Stimulated activated effector memory CD8-positive, alpha-beta T cell treated with anti-CD3 and anti-CD28 coated beads, Interleukin-12 subunit alpha, Interleukin-12 subunit beta, amount 100 ng/mL, for 72 hours (primary cell): ENCODE results near the gene PSME1.

Experiments
- ATAC-seq: fragments of 150-1000 bp; cut with Tn5 transposase; 2 replicates; pipeline ENCODE4 v1.10.0; 2021
- DNase-seq, 2 donors: peaks; one replicate each; pipeline ENCODE4 v3.0.0; 2021 to 2022; ENCODE audit warnings: low spot score in 2 of 2
- H3K27ac Mint-ChIP-seq: one replicate; pipeline ENCODE4 v1.8.0; 2022; ENCODE audit warnings: mild to moderate bottlenecking, mixed read lengths
- H3K36me3 Mint-ChIP-seq: one replicate; pipeline ENCODE4 v1.8.0; 2022; ENCODE audit warnings: mild to moderate bottlenecking, mixed read lengths
- H3K4me1 Mint-ChIP-seq: one replicate; pipeline ENCODE4 v1.8.0; 2022; ENCODE audit warnings: mixed read lengths
- H3K4me3 Mint-ChIP-seq: one replicate; pipeline ENCODE4 v1.8.0; 2022; ENCODE audit warnings: mild to moderate bottlenecking, mixed read lengths
- H3K9me3 Mint-ChIP-seq: one replicate; pipeline ENCODE4 v1.8.0; 2022; ENCODE audit warnings: mixed read lengths

The PSME1 gene

DNA sequence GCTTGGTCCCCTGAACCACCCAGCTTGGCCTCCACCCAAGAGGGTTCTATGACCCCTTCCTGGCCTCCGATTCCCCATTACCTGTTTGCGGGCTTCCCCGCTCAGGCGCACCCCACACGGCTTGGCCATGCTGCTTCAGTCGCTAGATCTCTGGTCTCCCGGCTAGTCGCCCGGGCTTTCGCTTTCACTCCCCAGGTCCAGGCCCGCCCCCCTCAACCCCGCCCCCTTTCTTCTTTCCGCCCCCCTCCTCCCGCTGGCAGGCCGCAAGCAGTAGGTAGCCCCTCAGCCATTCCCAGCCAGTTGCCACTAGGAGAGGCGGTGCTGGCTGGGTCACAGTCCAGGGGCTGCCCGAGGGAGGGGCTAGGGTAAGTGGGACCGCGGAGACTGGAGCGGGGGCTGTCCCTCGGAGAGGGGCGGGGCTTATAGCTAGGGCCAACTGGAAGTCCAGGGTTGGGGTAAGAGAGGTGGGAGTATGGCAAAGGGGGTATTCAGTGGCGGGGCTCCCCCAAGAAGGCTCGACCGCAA lies 10.5 kb downstream of the PSME1 start, which contains the start of gene PSME2:
Gene PSME2 (minus strand): TSS at position 158 of the 525 bp plus-strand sequence. CDS start 29 bp downstream, at position 129.
- no peaks in the 10 kb centered on the region for H3K9me3 Mint-ChIP-seq
- H3K4me1 Mint-ChIP-seq: peaks cover 76% of the 10 kb centered on the region
- H3K36me3 Mint-ChIP-seq: peaks cover 82% of the 10 kb centered on the region
- DNase-seq (peak; percentile 79 to 97), ATAC-seq (peak; percentile 75)
- H3K27ac Mint-ChIP-seq: peak within 1 kb of the TSS; percentile 94
- peak within 1 kb of the TSS; percentile 98 for H3K4me3 Mint-ChIP-seq

DNA sequence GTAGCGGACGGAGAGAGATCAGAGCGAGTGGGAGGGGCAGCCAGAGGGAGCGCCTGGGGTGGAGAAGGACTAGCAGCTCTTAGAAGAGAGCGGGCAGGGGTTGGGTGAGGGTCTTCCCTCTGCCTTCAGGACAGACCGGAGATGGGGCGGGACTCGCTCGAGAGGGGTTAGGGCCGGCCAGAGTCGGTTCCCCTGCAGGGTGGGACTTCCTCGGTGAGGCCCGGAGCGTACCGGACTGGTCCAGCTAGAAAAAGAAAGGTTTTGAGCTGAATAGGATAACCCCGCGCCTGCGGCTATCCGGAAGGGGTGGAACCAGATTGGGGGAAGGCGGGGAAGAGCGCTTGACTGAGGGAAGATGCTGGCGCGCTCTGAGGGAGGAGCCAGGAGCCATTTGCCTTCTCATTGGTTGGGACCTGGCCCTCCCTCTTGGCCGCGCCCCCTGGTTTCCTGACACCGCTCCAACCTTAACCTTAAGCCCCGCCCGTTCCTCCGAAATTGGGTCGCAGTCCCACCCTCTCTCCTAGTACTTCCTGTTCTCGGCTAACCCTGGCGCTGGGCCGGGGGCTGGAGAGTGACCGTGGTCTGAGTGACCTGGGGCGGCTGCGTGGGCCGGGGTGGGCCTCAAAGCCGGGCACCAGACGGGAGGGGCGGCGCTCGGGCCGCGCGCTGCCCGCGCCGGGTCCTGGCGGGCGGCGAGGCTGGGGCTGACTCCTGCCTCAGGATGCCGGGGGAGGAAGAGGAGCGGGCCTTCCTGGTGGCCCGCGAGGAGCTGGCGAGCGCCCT lies 11.2 kb downstream of the PSME1 start, which contains the start of gene RNF31:
Gene RNF31 (plus strand): TSS at position 521 of the 783 bp plus-strand sequence. CDS start 201 bp downstream, at position 722.
- peak; percentile 92 for ATAC-seq
- H3K27ac Mint-ChIP-seq: peak within 1 kb of the TSS; percentile 94
- peak within 1 kb of the TSS; percentile 98 for H3K4me3 Mint-ChIP-seq
- DNase-seq: peak; percentile 79 to 97
- peaks cover 82% of the 10 kb centered on the region for H3K36me3 Mint-ChIP-seq
- no peaks in the 10 kb centered on the region for H3K9me3 Mint-ChIP-seq
- H3K4me1 Mint-ChIP-seq: peaks cover 70% of the 10 kb centered on the region

DNA sequence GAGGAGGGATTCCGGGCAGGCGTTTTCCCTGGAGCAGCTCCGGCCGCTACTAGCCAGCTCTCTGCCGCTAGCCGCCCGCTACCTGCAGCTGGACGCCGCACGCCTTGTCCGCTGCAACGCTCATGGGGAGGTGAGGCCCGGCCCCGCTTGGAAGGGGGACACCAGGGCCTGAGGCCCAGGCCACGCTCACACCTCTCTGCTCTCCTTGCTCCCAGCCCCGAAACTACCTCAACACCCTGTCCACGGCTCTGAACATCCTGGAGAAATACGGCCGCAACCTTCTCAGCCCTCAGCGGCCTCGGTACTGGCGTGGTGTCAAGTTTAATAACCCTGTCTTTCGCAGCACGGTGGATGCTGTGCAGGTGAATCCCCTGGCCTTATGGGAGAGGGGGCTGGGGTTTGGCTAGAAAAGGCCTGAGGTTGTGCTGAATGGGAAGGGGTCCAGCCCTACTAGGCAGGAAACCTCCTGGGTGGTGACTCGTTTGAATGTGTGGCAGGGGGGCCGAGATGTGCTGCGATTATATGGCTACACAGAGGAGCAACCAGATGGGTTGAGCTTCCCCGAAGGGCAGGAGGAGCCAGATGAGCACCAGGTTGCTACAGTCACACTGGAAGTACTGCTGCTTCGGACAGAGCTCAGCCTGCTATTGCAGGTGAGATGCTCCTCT lies 11.9 kb downstream of the PSME1 start:
- no peak for DNase-seq
- no peak for ATAC-seq
- Mint-ChIP-seq H3K36me3 (peaks cover 82% of the 10 kb centered on the region), H3K4me1 (peaks cover 65% of the 10 kb centered on the region), H3K9me3 (no peaks in the 10 kb centered on the region), H3K4me3 (peak overlapping the region; percentile 98), H3K27ac (peak overlapping the region; percentile 94)

DNA sequence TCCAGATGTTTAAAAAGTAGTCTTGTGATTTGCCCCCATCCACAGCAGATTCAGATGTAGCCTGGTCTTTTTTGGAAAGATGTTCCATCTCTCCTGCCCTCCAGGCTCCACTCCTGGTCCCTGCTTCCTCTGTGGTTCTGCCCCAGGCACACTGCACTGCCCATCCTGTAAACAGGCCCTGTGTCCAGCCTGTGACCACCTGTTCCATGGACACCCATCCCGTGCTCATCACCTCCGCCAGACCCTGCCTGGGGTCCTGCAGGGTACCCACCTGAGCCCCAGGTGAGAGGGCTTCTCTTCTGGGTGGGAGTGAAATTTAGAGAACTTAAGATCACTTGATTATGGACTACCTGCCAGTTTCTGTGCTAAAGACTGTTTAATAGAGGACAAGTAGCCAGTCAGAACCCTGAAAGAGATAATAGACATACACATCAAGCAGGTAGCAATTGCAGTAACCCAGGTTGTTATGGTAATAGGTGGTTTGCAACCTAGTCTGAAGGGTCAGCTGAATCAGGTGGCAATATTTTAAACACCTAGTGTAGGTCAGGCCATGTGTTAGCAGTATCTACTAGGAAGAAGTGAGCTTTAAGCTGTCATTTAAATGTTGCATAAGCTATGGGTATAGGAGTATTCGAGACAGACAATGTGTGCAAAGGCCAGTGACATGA lies 13.4 kb downstream of the PSME1 start:
- Mint-ChIP-seq H3K9me3 (no peaks in the 10 kb centered on the region), H3K27ac (no peak overlapping the region), H3K4me1 (peaks cover 52% of the 10 kb centered on the region), H3K36me3 (peaks cover 82% of the 10 kb centered on the region), H3K4me3 (peak overlapping the region; percentile 98)
- no peak for ATAC-seq
- DNase-seq: no peak

DNA sequence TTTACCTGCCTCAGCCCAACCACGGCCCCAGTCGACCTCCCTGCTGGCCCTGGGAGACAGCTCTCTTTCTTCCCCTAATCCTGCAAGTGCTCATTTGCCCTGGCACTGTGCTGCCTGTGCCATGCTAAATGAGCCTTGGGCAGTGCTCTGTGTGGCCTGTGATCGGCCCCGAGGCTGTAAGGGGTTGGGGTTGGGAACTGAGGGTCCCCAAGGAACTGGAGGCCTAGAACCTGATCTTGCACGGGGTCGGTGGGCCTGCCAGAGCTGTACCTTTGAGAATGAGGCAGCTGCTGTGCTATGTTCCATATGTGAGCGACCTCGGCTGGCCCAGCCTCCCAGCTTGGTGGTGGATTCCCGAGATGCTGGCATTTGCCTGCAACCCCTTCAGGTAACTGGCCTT lies 14.1 kb downstream of the PSME1 start:
- H3K9me3 Mint-ChIP-seq: no peaks in the 10 kb centered on the region
- H3K36me3 Mint-ChIP-seq: peaks cover 82% of the 10 kb centered on the region
- ATAC-seq (no peak), DNase-seq (no peak)
- peaks cover 46% of the 10 kb centered on the region for H3K4me1 Mint-ChIP-seq
- no peak overlapping the region for H3K4me3 Mint-ChIP-seq
- peak overlapping the region; percentile 65 for H3K27ac Mint-ChIP-seq

DNA sequence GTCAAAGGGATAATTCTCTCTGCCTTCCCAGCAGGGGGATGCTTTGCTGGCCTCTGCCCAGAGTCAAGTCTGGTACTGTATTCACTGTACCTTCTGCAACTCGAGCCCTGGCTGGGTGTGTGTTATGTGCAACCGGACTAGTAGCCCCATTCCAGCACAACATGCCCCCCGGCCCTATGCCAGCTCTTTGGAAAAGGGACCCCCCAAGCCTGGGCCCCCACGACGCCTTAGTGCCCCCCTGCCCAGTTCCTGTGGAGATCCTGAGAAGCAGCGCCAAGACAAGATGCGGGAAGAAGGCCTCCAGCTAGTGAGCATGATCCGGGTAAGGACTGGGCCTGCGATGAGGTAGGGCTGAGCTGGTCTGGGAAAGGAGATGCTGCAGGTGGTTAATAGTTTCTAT lies 14.6 kb downstream of the PSME1 start:
- peaks cover 41% of the 10 kb centered on the region for H3K4me1 Mint-ChIP-seq
- DNase-seq: no peak
- ATAC-seq: no peak
- peaks cover 82% of the 10 kb centered on the region for H3K36me3 Mint-ChIP-seq
- H3K9me3 Mint-ChIP-seq: no peaks in the 10 kb centered on the region
- no peak overlapping the region for H3K4me3 Mint-ChIP-seq
- peak overlapping the region; percentile 65 for H3K27ac Mint-ChIP-seq

DNA sequence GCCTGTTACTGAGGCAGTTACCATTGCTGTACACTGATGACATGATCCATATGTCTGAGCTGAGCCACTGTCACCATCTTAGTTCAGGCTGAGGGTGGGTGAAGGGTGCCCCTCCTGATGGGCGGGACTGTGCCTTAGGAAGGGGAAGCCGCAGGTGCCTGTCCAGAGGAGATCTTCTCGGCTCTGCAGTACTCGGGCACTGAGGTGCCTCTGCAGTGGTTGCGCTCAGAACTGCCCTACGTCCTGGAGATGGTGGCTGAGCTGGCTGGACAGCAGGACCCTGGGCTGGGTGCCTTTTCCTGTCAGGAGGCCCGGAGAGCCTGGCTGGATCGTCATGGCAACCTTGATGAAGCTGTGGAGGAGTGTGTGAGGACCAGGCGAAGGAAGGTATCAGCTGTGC lies 15.0 kb downstream of the PSME1 start:
- H3K27ac Mint-ChIP-seq: peak overlapping the region; percentile 65
- no peak for ATAC-seq
- no peak for DNase-seq
- H3K4me3 Mint-ChIP-seq: no peak overlapping the region
- peaks cover 38% of the 10 kb centered on the region for H3K4me1 Mint-ChIP-seq
- H3K36me3 Mint-ChIP-seq: peaks cover 82% of the 10 kb centered on the region
- no peaks in the 10 kb centered on the region for H3K9me3 Mint-ChIP-seq

DNA sequence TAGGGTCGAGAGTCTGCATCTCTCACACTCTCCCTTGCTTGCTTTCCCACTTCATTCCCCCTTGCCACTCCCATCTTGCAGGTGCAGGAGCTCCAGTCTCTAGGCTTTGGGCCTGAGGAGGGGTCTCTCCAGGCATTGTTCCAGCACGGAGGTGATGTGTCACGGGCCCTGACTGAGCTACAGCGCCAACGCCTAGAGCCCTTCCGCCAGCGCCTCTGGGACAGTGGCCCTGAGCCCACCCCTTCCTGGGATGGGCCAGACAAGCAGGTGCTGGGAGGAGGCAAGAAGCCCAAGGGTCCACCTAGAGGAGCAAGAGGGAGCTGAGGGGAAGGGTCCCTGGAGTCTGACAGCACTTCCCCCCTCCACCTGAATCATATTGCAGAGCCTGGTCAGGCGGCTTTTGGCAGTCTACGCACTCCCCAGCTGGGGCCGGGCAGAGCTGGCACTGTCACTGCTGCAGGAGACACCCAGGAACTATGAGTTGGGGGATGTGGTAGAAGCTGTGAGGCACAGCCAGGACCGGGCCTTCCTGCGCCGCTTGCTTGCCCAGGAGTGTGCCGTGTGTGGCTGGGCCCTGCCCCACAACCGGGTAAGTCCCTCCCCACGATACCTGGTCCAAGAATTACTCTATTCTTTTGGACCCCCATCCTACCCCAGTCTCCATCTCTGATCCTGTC lies 15.5 kb downstream of the PSME1 start:
- Mint-ChIP-seq H3K4me3 (no peak overlapping the region), H3K27ac (peak overlapping the region; percentile 29), H3K9me3 (no peaks in the 10 kb centered on the region), H3K4me1 (peaks cover 34% of the 10 kb centered on the region), H3K36me3 (peaks cover 82% of the 10 kb centered on the region)
- DNase-seq (no peak), ATAC-seq (no peak)

DNA sequence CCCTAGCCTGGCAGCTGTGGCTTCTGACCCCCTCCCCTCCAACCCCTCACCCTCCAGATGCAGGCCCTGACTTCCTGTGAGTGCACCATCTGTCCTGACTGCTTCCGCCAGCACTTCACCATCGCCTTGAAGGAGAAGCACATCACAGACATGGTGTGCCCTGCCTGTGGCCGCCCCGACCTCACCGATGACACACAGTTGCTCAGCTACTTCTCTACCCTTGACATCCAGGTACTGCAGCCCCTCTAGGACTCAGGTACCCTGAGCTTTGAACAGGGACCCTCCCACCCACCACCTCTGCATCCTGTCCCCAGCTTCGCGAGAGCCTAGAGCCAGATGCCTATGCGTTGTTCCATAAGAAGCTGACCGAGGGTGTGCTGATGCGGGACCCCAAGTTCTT lies 19.1 kb downstream of the PSME1 start:
- H3K4me1 Mint-ChIP-seq: peaks cover 14% of the 10 kb centered on the region
- no peak overlapping the region for H3K4me3 Mint-ChIP-seq
- ATAC-seq (no peak), DNase-seq (no peak)
- no peaks in the 10 kb centered on the region for H3K9me3 Mint-ChIP-seq
- peak overlapping the region; percentile 81 for H3K27ac Mint-ChIP-seq
- peaks cover 100% of the 10 kb centered on the region for H3K36me3 Mint-ChIP-seq

DNA sequence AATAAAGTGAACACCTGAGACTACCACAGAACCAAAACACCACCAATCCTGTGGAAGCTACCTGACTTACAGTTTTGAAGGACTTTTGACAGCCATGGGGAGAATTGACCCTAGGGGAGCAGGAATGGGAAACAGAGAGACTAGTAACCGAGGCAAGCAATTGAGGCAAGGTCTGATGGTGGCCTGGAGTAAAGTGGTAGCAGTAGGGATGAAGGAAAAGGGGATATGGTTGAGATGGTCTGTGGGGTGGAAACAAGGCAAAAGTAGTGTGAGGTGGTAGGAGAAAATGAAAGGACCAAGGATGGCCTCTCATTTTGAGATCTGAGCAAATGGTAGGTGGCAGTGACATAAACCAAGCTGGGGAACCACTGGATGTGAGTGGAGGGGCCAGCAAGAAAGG lies 20.8 kb downstream of the PSME1 start:
- Mint-ChIP-seq H3K4me1 (peaks cover 20% of the 10 kb centered on the region), H3K27ac (peak overlapping the region; percentile 79), H3K36me3 (peaks cover 100% of the 10 kb centered on the region), H3K4me3 (no peak overlapping the region), H3K9me3 (no peaks in the 10 kb centered on the region)
- ATAC-seq (no peak), DNase-seq (no peak)

DNA sequence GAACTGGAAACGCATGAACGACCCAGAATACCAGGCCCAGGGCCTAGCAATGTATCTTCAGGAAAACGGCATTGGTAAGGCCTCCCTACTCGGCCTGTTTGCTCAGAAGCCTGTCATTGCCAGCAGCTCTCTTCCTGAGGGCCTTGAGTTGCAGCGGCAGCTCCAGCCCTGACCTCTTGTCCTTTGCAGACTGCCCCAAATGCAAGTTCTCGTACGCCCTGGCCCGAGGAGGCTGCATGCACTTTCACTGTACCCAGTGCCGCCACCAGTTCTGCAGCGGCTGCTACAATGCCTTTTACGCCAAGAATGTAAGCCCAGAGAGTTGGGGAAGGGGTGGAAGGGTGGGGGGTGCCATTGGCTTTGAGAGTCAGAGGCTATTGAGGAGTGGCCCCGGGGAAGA lies 21.3 kb downstream of the PSME1 start:
- DNase-seq (no peak), ATAC-seq (no peak)
- no peaks in the 10 kb centered on the region for H3K9me3 Mint-ChIP-seq
- H3K4me3 Mint-ChIP-seq: no peak overlapping the region
- H3K27ac Mint-ChIP-seq: peak overlapping the region; percentile 79
- H3K36me3 Mint-ChIP-seq: peaks cover 100% of the 10 kb centered on the region
- H3K4me1 Mint-ChIP-seq: peaks cover 24% of the 10 kb centered on the region

DNA sequence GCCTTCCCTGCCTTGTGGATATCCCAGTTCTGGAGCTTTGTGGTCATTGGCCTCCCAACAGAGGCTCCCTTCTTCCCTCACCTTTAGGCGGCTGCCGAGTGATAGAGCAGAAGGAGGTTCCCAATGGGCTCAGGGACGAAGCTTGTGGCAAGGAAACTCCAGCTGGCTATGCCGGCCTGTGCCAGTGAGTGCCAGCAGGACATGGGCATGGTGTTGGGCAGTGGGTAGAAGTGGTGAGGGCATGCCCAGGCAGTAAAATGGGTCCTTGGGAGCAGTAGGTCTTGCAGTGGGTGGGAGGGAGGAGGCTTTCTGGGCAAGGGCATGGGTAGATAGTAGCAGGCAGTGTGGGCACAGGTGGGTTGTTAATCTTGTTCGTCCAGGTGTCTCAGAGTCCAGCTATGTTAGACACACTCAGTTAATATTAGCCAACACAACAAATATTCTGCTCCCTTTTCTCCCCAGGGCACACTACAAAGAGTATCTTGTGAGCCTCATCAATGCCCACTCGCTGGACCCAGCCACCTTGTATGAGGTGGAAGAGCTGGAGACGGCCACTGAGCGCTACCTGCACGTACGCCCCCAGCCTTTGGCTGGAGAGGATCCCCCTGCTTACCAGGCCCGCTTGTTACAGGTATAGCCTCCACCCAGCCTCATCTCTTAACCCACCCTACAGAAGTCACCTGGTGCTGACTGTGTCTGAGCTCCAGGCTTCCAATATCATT lies 23.9 kb downstream of the PSME1 start:
- H3K4me1 Mint-ChIP-seq: peaks cover 49% of the 10 kb centered on the region
- H3K36me3 Mint-ChIP-seq: peaks cover 100% of the 10 kb centered on the region
- H3K4me3 Mint-ChIP-seq: peak overlapping the region; percentile 94
- H3K27ac Mint-ChIP-seq: peak overlapping the region; percentile 99
- DNase-seq (no peak), ATAC-seq (no peak)
- no peaks in the 10 kb centered on the region for H3K9me3 Mint-ChIP-seq

DNA sequence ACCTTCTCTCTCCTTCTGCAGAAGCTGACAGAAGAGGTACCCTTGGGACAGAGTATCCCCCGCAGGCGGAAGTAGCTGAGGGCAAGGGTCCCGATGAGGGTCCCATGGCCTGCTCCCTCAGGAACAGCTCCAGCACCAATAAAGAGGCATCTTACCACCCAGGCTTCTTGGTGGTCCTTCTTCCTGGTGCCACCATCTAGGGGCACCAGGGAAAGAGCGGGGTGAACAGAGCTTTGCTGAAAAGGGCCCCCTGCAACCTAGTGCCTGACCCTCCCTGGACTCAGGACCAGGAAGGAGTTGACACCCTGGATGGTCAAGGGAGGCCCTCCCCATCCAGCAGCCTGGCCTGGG lies 24.5 kb downstream of the PSME1 start:
- Mint-ChIP-seq H3K4me3 (peak overlapping the region; percentile 94), H3K36me3 (peaks cover 100% of the 10 kb centered on the region), H3K27ac (peak overlapping the region; percentile 99), H3K9me3 (no peaks in the 10 kb centered on the region), H3K4me1 (peaks cover 54% of the 10 kb centered on the region)
- DNase-seq: no peak
- ATAC-seq: no peak
